WTC11 (cell line): ENCODE data around the gene CDK6. TPM values are rescaled to one million over a fixed set of nuclear protein-coding genes. Genes with fewer than 3 reads are reported as not detected.

Experiments used
- ATAC-seq: fragments of 200-7000 bp; cut with Tn5 transposase; 2 replicates; pipeline ENCODE4 v1.10.0; 2021; ENCODE audit warnings: mild to moderate bottlenecking, moderate library complexity
- CTCF ChIA-PET: fragments of 300-600 bp; sonication (Branson Sonifier 250); formaldehyde crosslinking; loops from one replicate; lab custom pipeline; 2021; ENCODE audit warnings: antibody characterized with exemption; lab: Charles Lee
- POLR2A ChIA-PET: fragments of 350-600 bp; sonication (Branson Sonifier 250); formaldehyde crosslinking; loops from one replicate; lab custom pipeline; 2021; ENCODE audit warnings: antibody characterized with exemption; lab: Charles Lee
- DNase-seq: peaks from one replicate; pipeline ENCODE4 v3.0.0; 2021; ENCODE audit warnings: low spot score
- H3K27ac Mint-ChIP-seq: 2 replicates; pipeline ENCODE4 v1.8.0; 2021; ENCODE audit warnings: mixed read lengths
- H3K27me3 Mint-ChIP-seq: 2 replicates; pipeline ENCODE4 v1.8.0; 2021; ENCODE audit warnings: low read depth, mild to moderate bottlenecking, moderate library complexity, mixed read lengths
- H3K36me3 Mint-ChIP-seq: 2 replicates; pipeline ENCODE4 v1.8.0; 2021; ENCODE audit warnings: mixed read lengths
- H3K4me1 Mint-ChIP-seq: 2 replicates; pipeline ENCODE4 v1.8.0; 2022; ENCODE audit warnings: mixed read lengths
- H3K4me3 Mint-ChIP-seq: 2 replicates; pipeline ENCODE4 v1.8.0; 2021; ENCODE audit warnings: mild to moderate bottlenecking, moderate library complexity, mixed read lengths
- H3K9me3 Mint-ChIP-seq: 2 replicates; pipeline ENCODE4 v1.8.0; 2021; ENCODE audit warnings: mixed read lengths
- AR ChIP-seq: fragments of 250-450 bp; sonication (Bioruptor Pico); IDR thresholded peaks from 2 replicates; pipeline ENCODE4 v1.9.0; 2021; ENCODE audit warnings: mild to moderate bottlenecking
- CBFB ChIP-seq: sonication (generic); formaldehyde crosslinking; IDR thresholded peaks from 2 replicates; pipeline ENCODE4 v1.8.1; 2022; ENCODE audit warnings: mild to moderate bottlenecking, low read depth, missing genetic modification reagents
- CREM ChIP-seq: sonication (generic); formaldehyde crosslinking; IDR thresholded peaks from 2 replicates; pipeline ENCODE4 v1.8.1; 2022; ENCODE audit warnings: mild to moderate bottlenecking, missing genetic modification reagents, moderate library complexity
- ESRRA ChIP-seq: sonication (generic); formaldehyde crosslinking; IDR thresholded peaks from 2 replicates; pipeline ENCODE4 v1.8.1; 2022; ENCODE audit warnings: mild to moderate bottlenecking, missing genetic modification reagents, borderline replicate concordance
- FOXK1 ChIP-seq: sonication (generic); formaldehyde crosslinking; IDR thresholded peaks from 2 replicates; pipeline ENCODE4 v1.8.0; 2022; ENCODE audit warnings: mild to moderate bottlenecking, moderate library complexity, missing genetic modification reagents
- FOXP1 ChIP-seq: sonication (generic); formaldehyde crosslinking; IDR thresholded peaks from 2 replicates; pipeline ENCODE4 v1.8.0; 2022; ENCODE audit warnings: missing genetic modification reagents, mild to moderate bottlenecking, moderate library complexity, borderline replicate concordance
- GTF2I ChIP-seq: fragments of 250-450 bp; sonication (Bioruptor Pico); conservative IDR thresholded peaks from 2 replicates; pipeline ENCODE4 v1.4.0; 2021; ENCODE audit warnings: mild to moderate bottlenecking
- MYBL2 ChIP-seq: sonication (generic); formaldehyde crosslinking; IDR thresholded peaks from 2 replicates; pipeline ENCODE4 v1.8.1; 2023; ENCODE audit warnings: mild to moderate bottlenecking, moderate library complexity, missing genetic modification reagents
- PRDM15 ChIP-seq: sonication (generic); formaldehyde crosslinking; IDR thresholded peaks from 2 replicates; pipeline ENCODE4 v1.8.0; 2022; ENCODE audit warnings: missing genetic modification reagents
- STAT6 ChIP-seq: sonication (generic); formaldehyde crosslinking; conservative IDR thresholded peaks from 2 replicates; pipeline ENCODE4 v1.8.1; 2023; ENCODE audit warnings: mild to moderate bottlenecking, low read depth, missing genetic modification reagents, moderate library complexity
- ZNF138 ChIP-seq: sonication (generic); formaldehyde crosslinking; conservative IDR thresholded peaks from 2 replicates; pipeline ENCODE4 v1.8.1; 2022; ENCODE audit warnings: mild to moderate bottlenecking, moderate library complexity, missing genetic modification reagents
- total RNA-seq: library from RNA; stranded (reverse); gene quantifications from 3 replicates; pipeline ENCODE4 v1.2.3, GENCODE V29; 2021
- TF ChIP-seq, protein P1 (sequence below): fragments of 250-450 bp; sonication (Bioruptor Pico); IDR thresholded peaks from 2 replicates; pipeline ENCODE4 v2.1.2; 2022; ENCODE audit warnings: mild to moderate bottlenecking, moderate library complexity
- TF ChIP-seq, protein P2 (sequence below): sonication (generic); formaldehyde crosslinking; IDR thresholded peaks from 2 replicates; pipeline ENCODE4 v1.8.1; 2023; ENCODE audit warnings: mild to moderate bottlenecking, missing genetic modification reagents
- TF ChIP-seq, protein P3 (sequence below): sonication (generic); formaldehyde crosslinking; IDR thresholded peaks from 2 replicates; pipeline ENCODE4 v1.8.0; 2022; ENCODE audit warnings: mild to moderate bottlenecking, missing genetic modification reagents
- TF ChIP-seq, protein P4 (sequence below): sonication (generic); formaldehyde crosslinking; IDR thresholded peaks from 2 replicates; pipeline ENCODE4 v1.8.1; 2022; ENCODE audit warnings: mild to moderate bottlenecking, moderate library complexity, missing genetic modification reagents

CDK6 gene
- total RNA-seq, 1 experiment from 2014 or later: 47.2 TPM

GRCh38 chr7:92824901-92825480 lies 11.4 kb downstream of the CDK6 start (continued):
- TF ChIP-seq, protein P1, sequence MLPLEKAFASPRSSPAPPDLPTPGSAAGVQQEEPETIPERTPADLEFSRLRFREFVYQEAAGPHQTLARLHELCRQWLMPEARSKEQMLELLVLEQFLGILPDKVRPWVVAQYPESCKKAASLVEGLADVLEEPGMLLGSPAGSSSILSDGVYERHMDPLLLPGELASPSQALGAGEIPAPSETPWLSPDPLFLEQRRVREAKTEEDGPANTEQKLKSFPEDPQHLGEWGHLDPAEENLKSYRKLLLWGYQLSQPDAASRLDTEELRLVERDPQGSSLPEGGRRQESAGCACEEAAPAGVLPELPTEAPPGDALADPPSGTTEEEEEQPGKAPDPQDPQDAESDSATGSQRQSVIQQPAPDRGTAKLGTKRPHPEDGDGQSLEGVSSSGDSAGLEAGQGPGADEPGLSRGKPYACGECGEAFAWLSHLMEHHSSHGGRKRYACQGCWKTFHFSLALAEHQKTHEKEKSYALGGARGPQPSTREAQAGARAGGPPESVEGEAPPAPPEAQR: no peak
- no peak for TF ChIP-seq ESRRA (CRISPR knock-in tag)
- TF ChIP-seq, protein P2, sequence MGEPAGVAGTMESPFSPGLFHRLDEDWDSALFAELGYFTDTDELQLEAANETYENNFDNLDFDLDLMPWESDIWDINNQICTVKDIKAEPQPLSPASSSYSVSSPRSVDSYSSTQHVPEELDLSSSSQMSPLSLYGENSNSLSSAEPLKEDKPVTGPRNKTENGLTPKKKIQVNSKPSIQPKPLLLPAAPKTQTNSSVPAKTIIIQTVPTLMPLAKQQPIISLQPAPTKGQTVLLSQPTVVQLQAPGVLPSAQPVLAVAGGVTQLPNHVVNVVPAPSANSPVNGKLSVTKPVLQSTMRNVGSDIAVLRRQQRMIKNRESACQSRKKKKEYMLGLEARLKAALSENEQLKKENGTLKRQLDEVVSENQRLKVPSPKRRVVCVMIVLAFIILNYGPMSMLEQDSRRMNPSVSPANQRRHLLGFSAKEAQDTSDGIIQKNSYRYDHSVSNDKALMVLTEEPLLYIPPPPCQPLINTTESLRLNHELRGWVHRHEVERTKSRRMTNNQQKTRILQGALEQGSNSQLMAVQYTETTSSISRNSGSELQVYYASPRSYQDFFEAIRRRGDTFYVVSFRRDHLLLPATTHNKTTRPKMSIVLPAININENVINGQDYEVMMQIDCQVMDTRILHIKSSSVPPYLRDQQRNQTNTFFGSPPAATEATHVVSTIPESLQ: no peak
- TF ChIP-seq, all 79 proteins: peak for 0

GRCh38 chr7:92824450-92824849 lies 11.9 kb downstream of the CDK6 start:
- no peaks in the 10 kb centered on the region for H3K27me3 Mint-ChIP-seq
- ATAC-seq: no peak
- DNase-seq: no peak
- no peaks in the 10 kb centered on the region for H3K9me3 Mint-ChIP-seq
- peaks cover 61% of the 10 kb centered on the region for H3K4me1 Mint-ChIP-seq
- H3K4me3 Mint-ChIP-seq: no peak overlapping the region
- ChIA-PET CTCF (interaction anchor here (1.9 kb wide), 1 partner anchor 8 kb away, joined by 8 read pairs; no protein-coding TSS in a partner anchor), POLR2A (interaction anchor here (0.5 kb wide), 1 partner anchor 30 kb away, joined by 3 read pairs; no protein-coding TSS in a partner anchor)
- H3K36me3 Mint-ChIP-seq: no peaks in the 10 kb centered on the region
- no peak overlapping the region for H3K27ac Mint-ChIP-seq
- TF ChIP-seq STAT6 (no peak), CREM (CRISPR knock-in tag) (no peak), FOXP1 (CRISPR knock-in tag) (no peak), MYBL2 (CRISPR knock-in tag) (no peak), ESRRA (CRISPR knock-in tag) (no peak), PRDM15 (CRISPR knock-in tag) (no peak), FOXK1 (CRISPR knock-in tag) (no peak), CBFB (CRISPR knock-in tag) (no peak), AR (CRISPR knock-in tag) (no peak), GTF2I (CRISPR knock-in tag) (no peak), ZNF138 (CRISPR knock-in tag) (no peak)
- TF ChIP-seq, protein P3, sequence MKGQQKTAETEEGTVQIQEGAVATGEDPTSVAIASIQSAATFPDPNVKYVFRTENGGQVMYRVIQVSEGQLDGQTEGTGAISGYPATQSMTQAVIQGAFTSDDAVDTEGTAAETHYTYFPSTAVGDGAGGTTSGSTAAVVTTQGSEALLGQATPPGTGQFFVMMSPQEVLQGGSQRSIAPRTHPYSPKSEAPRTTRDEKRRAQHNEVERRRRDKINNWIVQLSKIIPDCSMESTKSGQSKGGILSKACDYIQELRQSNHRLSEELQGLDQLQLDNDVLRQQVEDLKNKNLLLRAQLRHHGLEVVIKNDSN: no peak
- TF ChIP-seq, protein P2: no peak
- TF ChIP-seq, protein P4, sequence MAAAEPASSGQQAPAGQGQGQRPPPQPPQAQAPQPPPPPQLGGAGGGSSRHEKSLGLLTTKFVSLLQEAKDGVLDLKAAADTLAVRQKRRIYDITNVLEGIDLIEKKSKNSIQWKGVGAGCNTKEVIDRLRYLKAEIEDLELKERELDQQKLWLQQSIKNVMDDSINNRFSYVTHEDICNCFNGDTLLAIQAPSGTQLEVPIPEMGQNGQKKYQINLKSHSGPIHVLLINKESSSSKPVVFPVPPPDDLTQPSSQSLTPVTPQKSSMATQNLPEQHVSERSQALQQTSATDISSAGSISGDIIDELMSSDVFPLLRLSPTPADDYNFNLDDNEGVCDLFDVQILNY (CRISPR knock-in tag): no peak
